ENCODE data around the gene CRTC1. TPM values are rescaled to one million over a fixed set of nuclear protein-coding genes. Genes with fewer than 3 reads are reported as not detected.

The CRTC1 gene, protein sequence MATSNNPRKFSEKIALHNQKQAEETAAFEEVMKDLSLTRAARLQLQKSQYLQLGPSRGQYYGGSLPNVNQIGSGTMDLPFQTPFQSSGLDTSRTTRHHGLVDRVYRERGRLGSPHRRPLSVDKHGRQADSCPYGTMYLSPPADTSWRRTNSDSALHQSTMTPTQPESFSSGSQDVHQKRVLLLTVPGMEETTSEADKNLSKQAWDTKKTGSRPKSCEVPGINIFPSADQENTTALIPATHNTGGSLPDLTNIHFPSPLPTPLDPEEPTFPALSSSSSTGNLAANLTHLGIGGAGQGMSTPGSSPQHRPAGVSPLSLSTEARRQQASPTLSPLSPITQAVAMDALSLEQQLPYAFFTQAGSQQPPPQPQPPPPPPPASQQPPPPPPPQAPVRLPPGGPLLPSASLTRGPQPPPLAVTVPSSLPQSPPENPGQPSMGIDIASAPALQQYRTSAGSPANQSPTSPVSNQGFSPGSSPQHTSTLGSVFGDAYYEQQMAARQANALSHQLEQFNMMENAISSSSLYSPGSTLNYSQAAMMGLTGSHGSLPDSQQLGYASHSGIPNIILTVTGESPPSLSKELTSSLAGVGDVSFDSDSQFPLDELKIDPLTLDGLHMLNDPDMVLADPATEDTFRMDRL
- 3.1 to 5.6 TPM (median 4.8 TPM) in 5 replicates for total RNA-seq (2022; extraction: Qiagen RNA extraction)

DNA sequence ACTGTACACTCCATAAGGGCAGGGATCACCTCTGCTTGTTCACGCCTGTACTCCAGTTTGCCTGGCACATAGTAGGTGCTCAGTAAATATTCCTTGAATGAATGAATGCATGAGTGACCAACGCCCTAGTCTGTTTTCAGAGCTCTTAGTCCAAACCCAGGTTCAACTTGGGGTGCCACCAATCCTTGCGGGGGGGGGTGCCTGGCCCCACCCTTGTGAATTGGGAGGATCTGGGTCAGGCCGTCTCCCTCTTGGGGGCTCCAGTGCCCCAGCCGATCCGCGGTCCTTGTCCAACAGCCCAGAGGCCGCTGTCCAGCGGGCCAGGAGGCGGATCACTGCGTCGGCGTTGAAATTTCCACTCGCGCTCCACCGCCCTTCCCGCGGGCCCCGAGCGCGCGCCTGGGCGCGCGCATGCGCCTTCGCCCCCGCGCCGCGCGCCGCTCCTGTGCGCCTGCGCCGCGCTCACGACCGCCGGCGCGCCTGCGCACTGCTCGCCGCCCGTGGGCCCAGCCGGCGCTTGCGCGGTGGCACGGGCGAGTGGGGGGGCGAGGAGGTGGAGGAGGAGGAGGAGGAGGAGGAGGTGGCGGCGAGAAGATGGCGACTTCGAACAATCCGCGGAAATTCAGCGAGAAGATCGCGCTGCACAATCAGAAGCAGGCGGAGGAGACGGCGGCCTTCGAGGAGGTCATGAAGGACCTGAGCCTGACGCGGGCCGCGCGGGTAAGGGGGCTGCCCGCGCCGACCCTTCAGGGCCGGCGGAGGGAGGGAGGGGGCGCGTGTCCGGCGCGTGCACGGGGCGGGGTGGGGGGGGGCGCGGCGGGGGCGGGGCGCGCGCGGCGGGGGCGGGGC, at the start of gene CRTC1:
Gene CRTC1, plus strand, starts transcription at position 572 of the 849 bp plus-strand sequence. Its CDS starts 23 bp downstream, at position 595.

DNA sequence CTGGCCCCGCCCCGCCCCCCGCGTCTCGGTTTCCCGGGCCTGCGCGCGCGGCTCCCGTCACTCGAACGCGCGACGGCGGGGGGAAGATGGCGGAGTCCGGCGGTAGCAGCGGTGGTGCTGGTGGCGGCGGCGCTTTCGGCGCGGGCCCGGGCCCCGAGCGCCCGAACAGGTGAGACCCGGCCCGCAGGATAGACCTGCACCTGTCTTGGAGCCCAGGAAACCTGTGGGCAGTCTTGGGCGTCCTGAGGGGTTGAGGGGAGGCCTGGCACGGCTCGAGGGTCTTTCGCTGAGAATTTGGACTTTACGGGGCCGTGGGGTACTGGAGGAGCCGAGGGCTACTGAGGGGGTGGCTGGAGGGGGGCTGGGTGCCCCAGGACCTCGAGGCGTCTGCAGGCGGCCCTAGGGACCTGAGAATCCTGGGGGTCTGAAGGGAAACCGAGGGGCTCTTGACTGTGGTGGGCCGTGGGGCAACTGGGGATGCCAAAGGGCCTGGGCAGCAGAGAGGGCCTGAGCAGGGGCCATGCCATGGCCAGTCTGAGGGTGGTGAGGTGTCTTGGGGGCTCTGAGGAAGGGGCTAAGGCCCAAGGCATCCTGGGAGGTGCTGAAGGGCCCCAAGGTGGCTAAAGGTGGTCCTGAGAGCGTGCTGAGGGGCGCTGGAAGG, 46.4 kb upstream of the CRTC1 start, which contains the start of gene KLHL26:
Gene KLHL26, plus strand, starts transcription at position 60 of the 661 bp plus-strand sequence. Its CDS starts 27 bp downstream, at position 87.

DNA sequence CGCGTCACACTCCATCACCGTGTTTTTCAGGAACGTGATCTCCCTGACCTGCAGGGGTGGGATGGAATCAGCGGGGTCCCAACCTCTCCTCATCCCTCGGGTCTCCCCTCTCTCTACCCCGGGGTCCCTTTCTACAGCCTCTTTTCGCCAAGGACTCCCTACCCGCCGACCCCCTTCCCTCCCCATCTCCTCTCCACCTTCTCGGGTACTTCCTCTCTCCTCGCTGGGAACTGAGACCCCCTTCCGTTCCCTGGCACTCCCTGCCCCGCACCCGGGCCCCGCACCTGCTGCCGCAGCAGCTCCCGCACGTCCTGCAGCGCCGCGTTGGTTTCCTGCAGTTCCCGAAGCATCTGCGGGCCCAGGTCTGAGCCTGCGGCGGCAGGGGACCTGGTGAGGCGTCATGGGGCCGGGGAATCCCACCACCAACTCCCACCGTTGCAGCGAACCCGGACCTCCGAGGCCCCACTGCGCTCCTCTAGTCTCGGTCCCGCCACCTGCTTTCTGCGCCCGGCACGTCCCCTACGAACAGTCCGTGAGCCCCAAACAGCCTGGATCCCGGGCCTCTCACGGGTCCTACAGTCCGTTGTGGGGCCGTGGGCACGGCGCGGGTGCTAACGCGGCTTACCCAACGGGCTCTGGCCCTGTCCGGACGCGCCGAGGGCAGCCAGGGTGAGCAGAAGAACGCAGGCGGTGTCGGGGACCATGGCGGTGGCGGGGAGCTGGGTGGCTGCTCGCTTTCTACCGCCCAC, 107.3 kb downstream of the CRTC1 start, which contains the start of gene COMP:
Gene COMP, minus strand, starts transcription at position 740 of the 749 bp plus-strand sequence. Its CDS starts 36 bp downstream, at position 704.

DNA sequence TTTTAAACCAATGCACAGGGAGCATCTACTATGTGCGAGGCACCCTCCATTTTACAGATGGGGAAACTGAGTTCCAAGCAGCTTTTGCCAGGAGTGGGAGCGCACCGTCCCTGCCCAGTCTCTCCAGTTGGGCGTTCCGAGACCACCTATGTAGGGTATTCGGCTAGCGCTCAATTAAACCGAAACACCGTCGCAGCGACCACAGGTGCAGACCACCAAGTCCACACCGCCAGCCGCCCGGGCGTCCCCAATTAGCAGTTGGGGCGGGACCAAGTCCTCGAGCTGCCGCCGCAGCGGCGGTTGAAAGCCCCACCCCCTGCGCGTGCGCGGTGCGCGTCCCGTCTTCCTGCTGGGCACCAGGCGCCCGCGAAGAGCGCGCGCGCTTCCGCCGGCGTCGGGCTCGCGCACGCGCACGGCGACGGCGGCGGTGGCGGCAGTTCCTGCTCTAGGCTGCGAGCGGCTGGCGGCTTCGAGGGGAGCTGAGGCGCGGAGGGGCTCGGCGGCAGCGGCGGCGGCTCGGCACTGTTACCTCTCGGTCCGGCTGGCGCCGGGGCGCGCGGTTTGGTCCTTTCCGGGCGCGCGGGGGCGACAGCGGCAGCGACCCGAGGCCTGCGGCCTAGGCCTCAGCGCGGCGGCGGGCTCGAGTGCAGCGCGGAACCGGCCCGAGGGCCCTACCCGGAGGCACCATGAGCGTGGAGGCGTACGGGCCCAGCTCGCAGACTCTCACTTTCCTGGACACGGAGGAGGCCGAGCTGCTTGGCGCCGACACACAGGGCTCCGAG, 148.2 kb downstream of the CRTC1 start, which contains the start of gene UPF1:
Gene UPF1, plus strand, starts transcription at position 436 of the 782 bp plus-strand sequence. Its CDS starts 251 bp downstream, at position 687.

Other genes starting within 250 kb of the CRTC1 start
- gene ISYNA1, start 245.5 kb upstream of the CRTC1 start, total RNA-seq (2022; extraction: Qiagen RNA extraction): 26.7 to 47.4 TPM (median 41.5 TPM) in 5 replicates
- gene ELL, start 161.6 kb upstream of the CRTC1 start, total RNA-seq (2022; extraction: Qiagen RNA extraction): 4.7 to 6.5 TPM (median 5.8 TPM) in 5 replicates
- gene FKBP8, start 140.1 kb upstream of the CRTC1 start, total RNA-seq (2022; extraction: Qiagen RNA extraction): 131 to 157 TPM (median 154 TPM) in 5 replicates
- gene KXD1, start 125.8 kb upstream of the CRTC1 start, total RNA-seq (2022; extraction: Qiagen RNA extraction): 82.7 to 107 TPM (median 102 TPM) in 5 replicates
- 983 to 1,214 TPM (median 1,180 TPM) in 5 replicates for gene UBA52, start 111.8 kb upstream of the CRTC1 start, total RNA-seq (2022; extraction: Qiagen RNA extraction)
- gene REX1BD, start 94.9 kb upstream of the CRTC1 start, total RNA-seq (2022; extraction: Qiagen RNA extraction): 38.4 to 61.9 TPM (median 59.3 TPM) in 5 replicates
- 5.3 to 11.4 TPM (median 10.2 TPM) in 5 replicates for gene CRLF1, start 76.9 kb upstream of the CRTC1 start, total RNA-seq (2022; extraction: Qiagen RNA extraction)
- gene TMEM59L, start 70.8 kb upstream of the CRTC1 start, total RNA-seq (2022; extraction: Qiagen RNA extraction): 4.3 to 7.0 TPM (median 6.3 TPM) in 5 replicates
- 3.7 to 5.9 TPM (median 5.4 TPM) in 5 replicates for gene KLHL26, start 46.7 kb upstream of the CRTC1 start, total RNA-seq (2022; extraction: Qiagen RNA extraction)
- 0.18 to 0.39 TPM (median 0.24 TPM) in 5 replicates for gene COMP, start 107.6 kb downstream of the CRTC1 start, total RNA-seq (2022; extraction: Qiagen RNA extraction)
- 36.1 to 43.5 TPM (median 42.0 TPM) in 5 replicates for gene UPF1, start 148.3 kb downstream of the CRTC1 start, total RNA-seq (2022; extraction: Qiagen RNA extraction)
- gene CERS1, start 212.5 kb downstream of the CRTC1 start, total RNA-seq (2022; extraction: Qiagen RNA extraction): 3.6 to 5.3 TPM (median 5.0 TPM) in 5 replicates
- gene COPE, start 235.7 kb downstream of the CRTC1 start, total RNA-seq (2022; extraction: Qiagen RNA extraction): 132 to 173 TPM (median 166 TPM) in 5 replicates
- 28.0 to 44.4 TPM (median 42.2 TPM) in 5 replicates for gene DDX49, start 236.0 kb downstream of the CRTC1 start, total RNA-seq (2022; extraction: Qiagen RNA extraction)

All from A549 treated with AZD2906 at 1 μM for 4 hours (cell line).